GM21576 (cell line): ENCODE measurements around the gene CDC14A.
A peak's percentile ranks its signal among the peaks of the same experiment; 100 is the strongest.

ENCODE experiments used
- ATAC-seq: cut with Tn5 transposase; IDR thresholded peaks from one replicate; pipeline ENCODE4 v1.9.1; 2021; ENCODE audit warnings: mild to moderate bottlenecking, moderate library complexity; ENCODE audit not compliant: unreplicated experiment

CDC14A gene

DNA sequence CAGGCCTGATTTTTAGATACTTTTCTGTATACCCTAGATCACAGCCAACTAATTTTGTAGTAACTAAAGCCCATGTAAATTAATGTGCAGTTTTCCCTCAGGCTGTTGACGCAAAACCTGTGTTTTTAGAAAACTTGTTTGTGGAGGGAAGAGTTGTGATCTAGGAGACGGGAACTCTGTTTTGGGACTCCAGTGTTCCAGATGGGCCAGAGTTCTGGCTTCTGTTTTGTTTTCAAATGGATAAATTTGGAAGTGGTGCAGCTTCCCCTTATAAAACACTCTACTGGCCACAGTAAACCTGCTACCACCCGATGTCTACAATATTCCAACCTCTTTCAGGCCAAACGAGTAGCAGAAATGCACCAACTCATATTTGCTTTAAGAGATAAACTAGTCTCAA is 172.0 kb downstream of the CDC14A start:
- ATAC-seq, result no peak

DNA sequence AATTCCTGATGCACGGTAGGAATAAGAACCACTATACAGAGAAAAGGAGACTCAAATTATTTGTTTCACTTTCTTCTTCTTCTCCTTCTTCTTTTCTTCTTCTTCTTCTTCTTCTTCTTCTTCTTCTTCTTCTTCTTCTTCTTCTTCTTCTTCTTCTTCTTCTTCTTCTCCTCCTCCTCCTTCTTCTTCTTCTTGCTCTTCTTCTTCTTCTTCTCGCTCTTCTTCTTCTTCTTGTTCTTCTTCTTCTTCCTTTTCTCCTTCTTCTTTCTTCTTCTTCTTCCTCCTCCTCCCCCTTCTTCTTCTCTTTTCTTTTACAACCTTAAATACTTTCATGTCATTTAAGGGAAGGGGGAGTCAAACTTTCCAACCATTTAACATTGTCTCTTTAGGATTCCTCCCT is 174.6 kb downstream of the CDC14A start:
- no peak for ATAC-seq

DNA sequence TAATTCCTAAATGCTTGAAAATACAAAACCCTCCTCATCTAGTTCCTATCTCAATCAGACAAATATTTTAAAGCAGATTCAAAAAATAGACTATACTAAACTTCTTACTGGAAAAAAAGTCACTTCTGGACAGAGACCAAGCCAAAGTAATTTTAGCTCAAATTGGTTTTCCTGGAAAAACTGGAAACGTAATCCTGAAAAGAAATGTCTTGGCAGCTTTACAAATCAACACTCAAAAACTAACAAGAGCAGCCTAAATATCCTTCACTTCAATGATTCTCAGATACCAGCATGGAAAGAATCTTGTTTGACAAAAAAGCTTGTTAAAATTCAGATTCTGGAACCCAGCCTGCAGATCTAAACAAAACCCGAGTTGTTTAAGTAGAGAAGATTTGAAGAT is 176.6 kb downstream of the CDC14A start:
- ATAC-seq, result no peak

DNA sequence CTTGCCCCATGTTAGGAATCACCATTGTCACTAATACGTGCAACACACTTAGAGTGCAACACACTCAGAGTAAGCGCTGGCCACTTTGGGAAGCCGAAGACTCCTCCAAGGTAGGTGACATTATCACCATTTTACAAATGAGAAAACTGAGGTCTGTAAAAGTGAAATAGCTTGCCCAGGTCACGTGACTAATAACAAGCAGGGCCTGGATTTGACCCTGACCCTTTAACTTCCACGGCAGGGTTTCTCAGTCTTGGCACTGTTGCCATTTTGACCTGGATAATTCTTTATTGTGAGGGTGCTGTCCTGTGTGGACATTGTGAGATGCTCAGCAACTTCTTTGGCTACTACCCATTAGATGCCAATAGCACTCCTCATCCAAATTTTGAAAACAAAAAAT is 177.8 kb downstream of the CDC14A start:
- no peak for ATAC-seq

DNA sequence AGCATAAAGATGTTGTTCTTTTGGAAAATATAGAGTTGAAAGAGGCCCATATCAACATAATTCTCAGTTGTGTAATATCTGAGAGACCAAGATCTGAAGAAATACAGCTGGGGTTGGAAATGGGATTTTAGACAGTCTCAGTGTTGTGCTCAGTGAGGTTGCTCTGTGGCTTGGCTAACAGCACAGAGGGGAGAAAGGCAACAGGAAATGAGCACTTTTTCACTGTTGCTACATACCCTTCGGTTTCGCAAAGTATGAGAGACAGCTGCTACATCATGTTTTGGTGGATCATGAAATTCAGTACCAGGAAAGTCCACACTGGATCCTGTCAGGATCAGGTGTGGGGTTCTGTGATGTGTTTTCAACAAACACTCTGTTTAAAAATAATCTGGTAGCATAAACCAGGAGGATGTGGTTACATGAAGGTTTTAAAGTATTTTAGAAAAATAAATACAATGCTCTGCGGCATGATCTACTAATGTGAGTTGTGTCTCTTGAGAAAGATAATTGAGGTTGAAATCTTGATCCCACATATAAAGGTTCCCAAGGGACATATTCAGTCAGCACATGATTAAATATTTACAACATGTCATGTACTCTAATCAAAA is 178.7 kb downstream of the CDC14A start:
- ATAC-seq, result peak; percentile 95

DNA sequence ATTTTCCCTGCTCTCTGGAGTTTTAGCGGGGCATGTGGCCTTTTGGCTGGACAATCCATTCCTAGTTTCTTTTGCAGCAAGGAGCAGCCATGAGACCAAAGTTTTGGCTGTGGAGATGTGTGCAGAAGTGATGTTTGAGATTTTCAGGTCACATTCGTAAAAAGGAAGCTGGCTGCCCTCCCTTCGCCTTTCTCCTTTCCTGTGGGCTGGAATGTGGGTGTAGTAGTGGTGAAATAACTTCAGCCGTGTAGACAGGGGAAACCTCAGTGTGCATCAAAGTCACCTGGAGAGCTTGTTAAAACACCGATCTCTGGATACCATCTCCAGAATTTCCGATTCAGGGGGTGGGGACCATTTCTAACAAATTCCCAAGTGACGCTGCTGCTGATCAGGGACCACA is 180.3 kb downstream of the CDC14A start:
- ATAC-seq, result no peak

DNA sequence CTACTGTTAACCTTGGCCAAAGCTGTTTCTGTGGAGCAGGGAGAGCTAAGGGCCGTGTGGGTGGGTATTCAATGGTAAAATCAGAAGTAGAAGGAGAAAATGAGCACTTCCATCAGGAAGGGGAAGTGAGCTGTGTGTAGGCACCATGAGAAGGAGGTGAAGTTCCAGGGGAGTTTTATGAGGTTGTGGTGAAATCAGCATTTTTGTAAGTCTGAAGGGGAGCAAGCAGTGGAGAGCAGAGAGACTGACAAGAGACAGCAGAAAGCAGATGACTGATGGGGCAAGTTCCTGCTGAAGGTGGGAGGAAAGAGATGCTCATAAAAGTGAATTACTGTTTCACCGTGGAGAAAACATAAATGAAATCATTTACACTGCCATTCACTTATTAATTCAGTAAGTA is 183.0 kb downstream of the CDC14A start:
- ATAC-seq, result no peak

DNA sequence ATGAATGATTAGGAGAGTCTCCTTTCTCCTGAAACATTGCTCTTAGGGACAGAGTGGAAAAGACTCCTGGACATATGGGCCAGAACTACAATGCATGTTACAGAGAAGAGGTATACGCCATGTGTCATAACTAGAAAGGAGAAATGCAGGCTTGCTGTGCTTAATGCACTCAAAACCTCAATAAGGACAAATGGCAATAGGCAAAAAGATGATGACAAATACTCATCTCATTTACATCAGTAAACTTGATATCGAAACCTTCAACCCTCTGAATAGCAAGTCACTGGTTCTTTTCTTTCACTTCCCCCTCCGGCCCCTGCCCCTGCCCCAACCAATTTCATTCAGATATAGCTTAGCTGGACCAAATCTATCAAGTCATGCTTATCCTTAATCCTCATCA is 183.7 kb downstream of the CDC14A start:
- ATAC-seq, result peak; percentile 82

DNA sequence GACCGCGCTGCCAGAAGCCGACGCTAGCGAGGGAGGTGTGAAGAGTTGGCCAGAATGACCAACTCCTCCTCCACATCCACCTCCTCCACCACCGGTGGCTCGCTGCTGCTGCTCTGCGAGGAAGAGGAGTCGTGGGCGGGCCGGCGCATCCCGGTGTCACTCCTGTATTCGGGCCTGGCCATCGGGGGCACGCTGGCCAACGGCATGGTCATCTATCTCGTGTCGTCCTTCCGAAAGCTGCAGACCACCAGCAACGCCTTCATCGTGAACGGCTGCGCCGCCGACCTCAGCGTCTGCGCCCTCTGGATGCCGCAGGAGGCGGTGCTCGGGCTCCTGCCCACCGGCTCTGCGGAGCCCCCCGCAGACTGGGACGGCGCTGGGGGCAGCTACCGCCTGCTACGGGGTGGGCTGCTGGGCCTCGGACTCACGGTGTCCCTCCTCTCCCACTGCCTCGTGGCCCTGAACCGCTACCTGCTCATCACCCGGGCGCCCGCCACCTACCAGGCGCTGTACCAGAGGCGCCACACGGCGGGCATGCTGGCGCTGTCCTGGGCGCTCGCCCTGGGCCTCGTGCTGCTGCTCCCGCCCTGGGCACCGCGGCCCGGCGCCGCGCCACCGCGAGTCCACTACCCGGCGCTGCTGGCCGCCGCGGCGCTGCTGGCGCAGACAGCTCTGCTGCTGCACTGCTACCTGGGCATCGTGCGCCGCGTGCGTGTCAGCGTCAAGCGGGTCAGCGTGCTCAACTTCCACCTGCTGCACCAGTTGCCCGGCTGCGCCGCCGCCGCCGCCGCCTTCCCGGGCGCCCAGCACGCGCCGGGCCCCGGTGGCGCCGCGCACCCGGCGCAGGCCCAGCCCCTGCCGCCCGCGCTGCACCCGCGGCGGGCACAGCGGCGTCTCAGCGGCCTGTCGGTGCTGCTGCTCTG is 186.9 kb downstream of the CDC14A start:
- no peak for ATAC-seq

DNA sequence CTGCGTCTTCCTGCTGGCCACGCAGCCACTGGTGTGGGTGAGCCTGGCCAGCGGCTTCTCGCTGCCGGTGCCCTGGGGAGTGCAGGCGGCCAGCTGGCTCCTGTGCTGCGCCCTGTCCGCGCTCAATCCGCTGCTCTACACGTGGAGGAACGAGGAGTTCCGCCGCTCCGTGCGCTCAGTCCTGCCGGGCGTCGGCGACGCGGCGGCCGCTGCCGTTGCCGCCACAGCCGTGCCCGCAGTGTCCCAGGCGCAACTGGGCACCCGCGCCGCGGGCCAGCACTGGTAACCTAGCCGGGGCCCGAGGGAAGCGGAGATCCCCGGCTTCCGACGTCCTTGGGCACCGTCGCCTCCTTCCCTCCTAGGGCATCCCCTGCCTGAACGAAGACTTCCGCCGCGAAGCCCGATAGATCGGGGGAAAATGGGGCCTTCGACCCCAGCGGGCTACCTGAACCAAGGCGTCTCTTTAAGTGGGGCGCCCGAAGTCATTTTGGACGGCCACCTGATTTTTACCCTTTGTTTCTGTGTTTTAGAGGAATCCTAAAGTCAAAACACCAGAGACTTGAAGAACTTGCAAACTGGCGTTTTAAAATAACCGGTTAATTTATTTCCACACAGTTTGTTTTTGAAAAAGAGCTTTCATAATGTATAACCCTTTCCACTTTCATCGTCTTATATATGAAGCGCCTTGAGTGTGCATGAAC is 187.7 kb downstream of the CDC14A start:
- ATAC-seq, result no peak

DNA sequence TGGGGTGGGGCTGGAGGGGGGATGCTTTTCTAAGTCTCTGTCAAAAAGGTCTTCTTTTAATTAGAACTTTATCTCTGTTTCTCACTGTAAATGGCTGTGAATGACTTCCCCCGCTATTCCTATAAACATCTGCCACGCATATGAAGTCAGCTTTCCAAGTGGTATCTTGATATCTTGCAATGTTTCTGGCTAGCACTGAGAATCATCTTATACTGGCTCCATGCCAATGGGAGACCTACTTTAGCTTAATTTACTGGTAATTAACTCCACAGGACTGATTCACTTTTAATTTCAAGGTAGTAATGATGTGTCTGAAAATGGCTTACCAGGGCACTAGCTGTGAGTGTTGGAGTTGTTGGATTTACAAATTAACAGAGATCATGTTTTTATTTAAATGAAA is 190.0 kb downstream of the CDC14A start:
- ATAC-seq, result no peak

DNA sequence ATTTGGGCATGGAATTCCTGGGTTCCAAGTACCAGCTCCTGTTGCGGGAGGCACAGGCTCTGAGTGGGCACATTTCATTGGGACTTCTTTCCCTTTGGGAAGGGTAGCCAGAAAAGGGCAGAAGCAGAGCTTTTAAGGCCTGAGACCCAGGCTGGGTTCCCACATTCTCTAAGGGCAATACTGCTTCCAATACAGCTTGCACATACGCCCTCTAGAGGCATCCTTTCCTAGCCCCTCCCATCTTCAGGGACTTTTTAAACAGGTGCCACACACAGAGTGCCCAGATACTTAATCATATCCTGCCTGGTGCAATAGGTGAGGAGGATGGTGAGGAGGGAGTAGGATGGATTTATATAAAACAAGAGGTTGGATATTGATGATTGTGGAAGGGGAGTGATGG is 191.3 kb downstream of the CDC14A start:
- ATAC-seq, result peak; percentile 62

DNA sequence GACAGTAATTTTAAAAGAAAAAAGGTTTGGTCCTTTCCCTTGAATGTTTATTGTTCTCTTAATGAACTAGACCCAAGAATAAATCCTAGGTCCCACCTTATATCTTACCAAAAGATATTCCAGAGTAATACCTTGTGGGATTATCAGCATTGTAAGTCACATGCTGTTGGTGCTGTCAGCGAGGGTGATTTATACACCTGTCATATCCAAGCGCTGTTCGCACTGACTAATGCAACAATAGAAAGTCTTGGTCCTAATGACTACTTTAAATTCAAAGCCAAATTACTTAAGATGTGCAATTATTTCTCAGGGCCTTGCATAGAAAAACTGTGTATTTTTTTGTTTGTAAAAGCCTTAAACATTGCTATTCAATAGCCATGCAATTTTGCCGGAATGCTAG is 192.5 kb downstream of the CDC14A start:
- no peak for ATAC-seq

DNA sequence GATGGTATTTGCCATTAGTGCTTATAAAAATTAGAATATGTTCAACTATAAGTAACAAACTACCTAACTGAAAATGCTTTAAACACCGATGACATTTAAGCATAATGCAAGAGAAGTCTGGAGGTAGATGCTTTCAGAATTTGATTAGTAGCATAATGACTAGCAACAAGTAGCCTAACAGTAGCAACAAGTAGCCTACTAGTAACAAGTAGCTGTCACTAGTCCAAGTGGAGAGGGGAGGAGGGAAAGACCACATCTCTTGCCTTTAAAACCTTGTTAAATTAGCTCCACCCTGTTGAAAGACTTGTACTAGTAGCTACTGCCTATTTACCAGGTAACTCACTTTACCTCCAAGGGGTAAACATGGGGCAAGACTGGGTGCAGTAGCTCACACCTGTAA is 193.5 kb downstream of the CDC14A start:
- ATAC-seq, result no peak

DNA sequence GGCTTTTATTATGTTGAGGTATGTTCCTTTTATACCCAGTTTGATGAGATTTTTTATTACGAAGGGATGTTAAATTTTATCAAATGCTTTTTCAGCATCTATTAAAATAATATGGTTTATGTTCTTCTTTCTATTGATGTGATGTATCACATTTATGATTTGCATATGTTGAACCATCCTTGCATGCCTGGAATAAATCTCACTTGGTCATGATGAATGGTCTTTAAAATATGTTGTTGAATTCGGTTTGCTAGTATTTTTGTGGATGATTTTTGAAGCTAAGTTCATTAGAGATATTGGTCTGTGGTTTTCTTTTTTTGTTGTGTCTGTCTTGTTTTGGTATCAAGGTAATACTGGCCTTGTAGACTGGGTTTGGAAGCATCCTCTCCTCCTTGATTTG is 199.7 kb downstream of the CDC14A start:
- ATAC-seq, result no peak

DNA sequence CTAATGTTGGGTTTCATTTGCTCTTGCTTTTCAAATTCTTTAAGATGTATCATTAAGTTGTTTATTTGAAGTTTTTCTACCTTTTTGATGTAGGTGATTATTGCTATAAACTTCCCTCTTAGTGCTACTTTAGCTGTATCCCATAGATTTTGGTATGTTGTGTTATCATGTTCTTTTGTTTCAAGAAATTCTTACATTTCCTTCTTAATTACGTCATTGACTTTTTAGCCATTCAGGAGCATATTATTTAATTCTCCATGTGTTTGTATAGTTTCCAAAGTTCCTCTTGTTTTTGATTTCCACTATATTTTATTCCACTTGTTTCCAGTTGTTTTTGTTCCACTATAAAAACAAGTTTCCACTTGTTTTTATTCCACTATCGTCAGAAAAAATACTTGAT is 200.6 kb downstream of the CDC14A start:
- ATAC-seq, result no peak

DNA sequence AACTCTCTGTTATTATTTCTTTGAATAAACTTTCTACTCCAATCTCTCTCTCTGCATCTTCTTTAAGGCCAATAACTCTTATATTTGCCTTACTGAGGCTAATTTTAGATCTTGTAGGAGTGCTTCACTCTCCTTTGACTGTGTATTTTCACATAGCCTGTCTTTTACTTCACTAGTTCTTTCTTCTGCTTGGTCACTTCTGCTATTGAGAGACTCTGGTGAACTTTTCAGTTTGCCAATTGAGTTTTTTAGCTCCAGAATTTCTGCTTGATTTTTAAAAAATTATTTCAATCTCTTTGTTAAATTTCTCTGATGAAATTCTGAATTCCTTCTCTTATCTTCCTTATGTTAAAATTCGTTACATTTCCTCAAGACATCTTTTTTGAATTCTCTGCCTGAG is 203.9 kb downstream of the CDC14A start:
- no peak for ATAC-seq

DNA sequence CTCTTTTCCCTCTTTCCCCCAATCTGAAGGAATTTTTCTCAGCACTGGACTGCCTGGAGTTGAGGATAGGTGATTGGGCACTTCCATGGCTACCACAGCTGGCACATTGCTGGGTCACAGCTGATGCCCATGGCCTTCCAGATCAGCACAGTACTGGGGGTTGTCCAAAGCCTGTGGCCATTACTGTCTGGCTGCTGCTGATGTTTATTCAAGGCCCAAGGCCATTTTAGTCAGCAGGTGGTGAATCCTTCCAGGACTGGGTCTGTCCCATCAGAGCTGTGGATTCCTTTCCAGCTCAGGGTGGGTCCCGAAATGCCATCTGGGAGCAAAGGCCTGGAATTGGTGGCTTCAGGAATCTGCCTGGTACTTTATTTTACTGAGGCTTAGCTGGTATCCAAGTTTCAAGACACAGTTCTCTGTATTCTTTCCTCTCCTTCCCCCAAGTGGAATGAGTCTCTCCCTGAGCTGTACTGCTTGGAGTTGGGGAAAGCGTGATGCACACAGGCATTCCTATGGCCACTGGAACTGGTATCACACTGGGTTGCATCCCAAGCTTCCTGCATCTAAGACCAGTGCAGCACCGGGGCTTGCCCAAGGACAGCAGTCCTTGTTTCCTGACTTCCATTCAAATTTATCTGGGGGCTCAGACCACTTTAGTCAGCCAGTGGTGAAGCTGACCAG is 204.8 kb downstream of the CDC14A start:
- no peak for ATAC-seq

DNA sequence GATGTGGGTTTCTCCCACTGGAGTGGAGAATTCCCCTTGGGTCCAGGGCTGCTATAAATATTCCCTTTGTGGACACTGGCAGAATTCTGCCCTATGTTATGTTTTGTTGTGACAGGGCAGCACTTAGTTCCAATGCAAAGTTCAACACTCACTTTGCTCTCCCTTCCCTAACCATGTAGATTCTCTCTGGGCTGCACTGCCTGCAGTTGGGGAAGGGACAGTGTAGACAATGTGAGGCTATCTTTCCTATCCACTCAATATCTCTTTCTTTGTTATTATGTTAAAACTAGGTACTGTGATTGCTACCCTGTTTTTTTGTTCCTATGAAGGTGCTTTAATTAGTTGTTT is 205.3 kb downstream of the CDC14A start:
- no peak for ATAC-seq

DNA sequence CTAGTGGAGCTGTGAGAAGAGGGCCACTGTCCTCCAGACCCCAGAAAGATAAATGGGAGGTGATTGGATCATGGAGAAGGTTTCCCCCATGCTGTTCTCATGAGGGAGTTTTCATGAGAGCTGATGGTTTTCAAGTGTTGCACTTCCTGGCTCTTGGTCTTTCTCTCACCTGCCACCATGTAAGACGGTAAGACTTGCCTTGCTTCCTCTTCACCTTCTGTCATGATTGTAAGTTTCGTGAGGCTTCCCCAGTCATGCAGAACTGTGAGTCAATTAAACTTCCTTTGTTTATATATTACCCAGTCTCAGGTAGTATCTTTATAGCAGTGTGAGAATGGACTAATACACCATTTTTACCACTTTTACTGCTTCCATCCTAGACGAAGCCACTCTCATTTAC is 213.2 kb downstream of the CDC14A start:
- no peak for ATAC-seq

DNA sequence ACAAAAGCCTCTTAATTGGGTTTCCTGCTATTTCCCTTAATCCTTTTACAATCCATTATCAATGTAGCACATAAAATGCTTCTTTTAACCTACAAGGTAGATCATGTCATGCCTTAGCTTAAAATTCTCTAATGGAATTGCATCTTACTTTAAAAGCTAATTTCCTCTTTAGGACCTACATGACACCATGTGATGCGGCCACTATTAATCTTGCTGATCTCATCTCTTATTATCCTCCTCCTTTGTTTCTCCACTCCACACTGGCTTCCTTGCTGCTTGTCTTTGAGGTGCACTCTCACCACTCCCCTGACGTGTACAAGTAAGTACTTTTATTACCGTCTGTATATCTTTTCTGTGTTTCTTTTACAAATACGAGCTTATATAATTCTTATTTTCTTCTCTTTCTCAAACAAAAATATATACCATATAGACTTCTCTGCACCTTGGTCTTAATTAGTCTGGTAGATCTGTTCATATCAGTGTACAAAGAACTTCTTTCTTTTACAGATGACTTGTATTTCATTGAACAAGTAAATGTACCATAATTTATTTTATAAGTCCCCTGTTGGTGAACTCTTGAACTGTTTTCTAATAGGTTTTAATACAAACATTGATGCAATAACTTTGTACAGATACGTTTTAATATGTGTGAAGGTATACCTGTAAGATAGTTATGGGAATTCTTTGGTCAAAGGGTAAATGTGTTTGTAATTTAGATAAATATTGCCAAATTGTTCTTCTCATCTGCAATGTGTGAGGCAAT is 213.8 kb downstream of the CDC14A start:
- ATAC-seq, result no peak
